GM21390 (cell line): ENCODE data around the gene MRPS34.

Experiments used
- ATAC-seq: cut with Tn5 transposase; IDR thresholded peaks from one replicate; pipeline ENCODE4 v1.9.1; 2021; ENCODE audit not compliant: unreplicated experiment

The MRPS34 gene

GRCh38 chr16:1771188-1771863 is 1.6 kb downstream of the MRPS34 start, which contains the start of gene NME3:
Gene NME3, minus strand, starts transcription at chr16:1771543. Its CDS starts 9 bp downstream, at chr16:1771534.
- no peak for ATAC-seq

- ATAC-seq: no peak
Measured at GRCh38 chr16:1770328-1771187, 2.4 kb downstream of the MRPS34 start.

GRCh38 chr16:1769402-1770300 is 3.3 kb downstream of the MRPS34 start:
- no peak for ATAC-seq

GRCh38 chr16:1768767-1769401 is 4.0 kb downstream of the MRPS34 start:
- ATAC-seq: no peak

GRCh38 chr16:1768061-1768766 is 4.7 kb downstream of the MRPS34 start:
- no peak for ATAC-seq

- no peak for ATAC-seq
Measured at GRCh38 chr16:1767116-1767994, 5.6 kb downstream of the MRPS34 start.

GRCh38 chr16:1766701-1767100 is 6.2 kb downstream of the MRPS34 start:
- ATAC-seq: no peak

- ATAC-seq: no peak
Measured at GRCh38 chr16:1766231-1766630, 6.7 kb downstream of the MRPS34 start.

GRCh38 chr16:1765826-1766225 is 7.1 kb downstream of the MRPS34 start:
- ATAC-seq: no peak

GRCh38 chr16:1764971-1765370 is 8.0 kb downstream of the MRPS34 start:
- no peak for ATAC-seq

GRCh38 chr16:1763521-1764511 is 9.1 kb downstream of the MRPS34 start:
- no peak for ATAC-seq

GRCh38 chr16:1762879-1763520 is 9.9 kb downstream of the MRPS34 start:
- no peak for ATAC-seq

- no peak for ATAC-seq
Measured at GRCh38 chr16:1762196-1762878, 10.6 kb downstream of the MRPS34 start.

GRCh38 chr16:1761751-1762150 is 11.2 kb downstream of the MRPS34 start:
- no peak for ATAC-seq

GRCh38 chr16:1760911-1761310 is 12.0 kb downstream of the MRPS34 start:
- ATAC-seq: no peak

GRCh38 chr16:1759511-1759910 is 13.4 kb downstream of the MRPS34 start:
- no peak for ATAC-seq

GRCh38 chr16:1758923-1759322 is 14.0 kb downstream of the MRPS34 start:
- ATAC-seq: no peak
